Measurements from ENCODE around the gene TYK2.

DNA sequence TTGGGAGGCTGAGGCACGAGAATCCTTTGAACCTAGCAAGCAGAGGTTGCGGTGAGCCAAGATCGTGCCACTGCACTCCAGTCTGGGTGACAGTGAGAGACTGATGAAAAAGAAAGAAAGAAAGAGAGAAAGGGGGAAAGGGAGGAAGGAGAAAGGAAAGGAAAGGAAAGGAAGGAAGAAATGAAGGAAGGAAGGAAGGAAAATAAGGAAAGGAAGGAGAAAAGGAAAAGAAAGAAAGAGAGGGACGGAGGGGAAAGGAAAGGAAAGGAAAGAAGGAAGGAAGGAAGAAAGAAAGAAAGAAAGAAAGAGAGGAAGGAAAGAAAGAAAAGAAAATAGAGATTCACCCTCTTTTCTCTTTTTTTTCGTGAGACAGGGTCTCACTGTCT, 48.6 kb upstream of the TYK2 start:
- TF ChIP-seq, protein P1, sequence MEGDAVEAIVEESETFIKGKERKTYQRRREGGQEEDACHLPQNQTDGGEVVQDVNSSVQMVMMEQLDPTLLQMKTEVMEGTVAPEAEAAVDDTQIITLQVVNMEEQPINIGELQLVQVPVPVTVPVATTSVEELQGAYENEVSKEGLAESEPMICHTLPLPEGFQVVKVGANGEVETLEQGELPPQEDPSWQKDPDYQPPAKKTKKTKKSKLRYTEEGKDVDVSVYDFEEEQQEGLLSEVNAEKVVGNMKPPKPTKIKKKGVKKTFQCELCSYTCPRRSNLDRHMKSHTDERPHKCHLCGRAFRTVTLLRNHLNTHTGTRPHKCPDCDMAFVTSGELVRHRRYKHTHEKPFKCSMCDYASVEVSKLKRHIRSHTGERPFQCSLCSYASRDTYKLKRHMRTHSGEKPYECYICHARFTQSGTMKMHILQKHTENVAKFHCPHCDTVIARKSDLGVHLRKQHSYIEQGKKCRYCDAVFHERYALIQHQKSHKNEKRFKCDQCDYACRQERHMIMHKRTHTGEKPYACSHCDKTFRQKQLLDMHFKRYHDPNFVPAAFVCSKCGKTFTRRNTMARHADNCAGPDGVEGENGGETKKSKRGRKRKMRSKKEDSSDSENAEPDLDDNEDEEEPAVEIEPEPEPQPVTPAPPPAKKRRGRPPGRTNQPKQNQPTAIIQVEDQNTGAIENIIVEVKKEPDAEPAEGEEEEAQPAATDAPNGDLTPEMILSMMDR (IDR thresholded peaks at IDR 0.05): no peak
- TF ChIP-seq POLR2A (IDR thresholded peaks at IDR 0.05): no peak
- TF ChIP-seq EP300 (IDR thresholded peaks at IDR 0.05): no peak

Measured in sigmoid colon (tissue), 4 donors.